ENCODE measurements around the gene HLA-DPA1.

GRCh38 chr6:33080127-33081089 is 7.0 kb upstream of the HLA-DPA1 start:
- TF ChIP-seq, protein P1, sequence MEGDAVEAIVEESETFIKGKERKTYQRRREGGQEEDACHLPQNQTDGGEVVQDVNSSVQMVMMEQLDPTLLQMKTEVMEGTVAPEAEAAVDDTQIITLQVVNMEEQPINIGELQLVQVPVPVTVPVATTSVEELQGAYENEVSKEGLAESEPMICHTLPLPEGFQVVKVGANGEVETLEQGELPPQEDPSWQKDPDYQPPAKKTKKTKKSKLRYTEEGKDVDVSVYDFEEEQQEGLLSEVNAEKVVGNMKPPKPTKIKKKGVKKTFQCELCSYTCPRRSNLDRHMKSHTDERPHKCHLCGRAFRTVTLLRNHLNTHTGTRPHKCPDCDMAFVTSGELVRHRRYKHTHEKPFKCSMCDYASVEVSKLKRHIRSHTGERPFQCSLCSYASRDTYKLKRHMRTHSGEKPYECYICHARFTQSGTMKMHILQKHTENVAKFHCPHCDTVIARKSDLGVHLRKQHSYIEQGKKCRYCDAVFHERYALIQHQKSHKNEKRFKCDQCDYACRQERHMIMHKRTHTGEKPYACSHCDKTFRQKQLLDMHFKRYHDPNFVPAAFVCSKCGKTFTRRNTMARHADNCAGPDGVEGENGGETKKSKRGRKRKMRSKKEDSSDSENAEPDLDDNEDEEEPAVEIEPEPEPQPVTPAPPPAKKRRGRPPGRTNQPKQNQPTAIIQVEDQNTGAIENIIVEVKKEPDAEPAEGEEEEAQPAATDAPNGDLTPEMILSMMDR (IDR thresholded peaks at IDR 0.05) = no peak
- peak in 1 of 2 donors; percentile 39 for TF ChIP-seq POLR2A (IDR thresholded peaks at IDR 0.05)

All from heart left ventricle (tissue), 13 donors.